ENCODE results near the gene RAD51B. TPM values are rescaled to one million over a fixed set of nuclear protein-coding genes. Genes with fewer than 3 reads are reported as not detected.

Gene RAD51B
- polyA plus RNA-seq, 3 donors, result 3.6 to 11.6 (median 9.4) TPM

DNA sequence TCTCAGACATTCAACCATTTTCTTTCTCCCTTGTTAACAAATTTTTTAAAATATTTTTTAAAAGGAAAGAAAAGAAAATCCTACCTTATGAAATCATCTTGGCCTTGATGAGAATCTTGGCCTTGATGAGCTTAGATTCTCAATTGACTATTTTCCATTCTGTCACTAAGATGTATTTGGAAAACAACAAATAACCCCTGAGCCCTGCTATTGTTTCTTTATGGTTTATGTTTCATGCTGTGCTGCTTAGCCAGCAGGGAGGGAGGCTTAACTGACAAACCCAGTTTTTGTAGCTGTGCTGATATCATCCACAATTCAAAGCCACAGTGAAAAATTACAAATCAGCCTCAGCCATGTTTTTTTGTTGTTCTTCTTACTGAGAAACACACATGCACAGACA is 404.1 kb downstream of the RAD51B start:
- TF ChIP-seq, protein P1, sequence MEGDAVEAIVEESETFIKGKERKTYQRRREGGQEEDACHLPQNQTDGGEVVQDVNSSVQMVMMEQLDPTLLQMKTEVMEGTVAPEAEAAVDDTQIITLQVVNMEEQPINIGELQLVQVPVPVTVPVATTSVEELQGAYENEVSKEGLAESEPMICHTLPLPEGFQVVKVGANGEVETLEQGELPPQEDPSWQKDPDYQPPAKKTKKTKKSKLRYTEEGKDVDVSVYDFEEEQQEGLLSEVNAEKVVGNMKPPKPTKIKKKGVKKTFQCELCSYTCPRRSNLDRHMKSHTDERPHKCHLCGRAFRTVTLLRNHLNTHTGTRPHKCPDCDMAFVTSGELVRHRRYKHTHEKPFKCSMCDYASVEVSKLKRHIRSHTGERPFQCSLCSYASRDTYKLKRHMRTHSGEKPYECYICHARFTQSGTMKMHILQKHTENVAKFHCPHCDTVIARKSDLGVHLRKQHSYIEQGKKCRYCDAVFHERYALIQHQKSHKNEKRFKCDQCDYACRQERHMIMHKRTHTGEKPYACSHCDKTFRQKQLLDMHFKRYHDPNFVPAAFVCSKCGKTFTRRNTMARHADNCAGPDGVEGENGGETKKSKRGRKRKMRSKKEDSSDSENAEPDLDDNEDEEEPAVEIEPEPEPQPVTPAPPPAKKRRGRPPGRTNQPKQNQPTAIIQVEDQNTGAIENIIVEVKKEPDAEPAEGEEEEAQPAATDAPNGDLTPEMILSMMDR (IDR thresholded peaks at IDR 0.05), result no peak
- H3K4me3 Mint-ChIP-seq, result no peak overlapping the region
- Histone ChIP-seq H3K4me1 (ENCODE audit: control insufficient read depth in 1 of 2, insufficient read depth in 2 of 2, low read length in 2 of 2) (no peaks in the 10 kb centered on the region), H3K27me3 (ENCODE audit: control insufficient read depth in 2 of 2, insufficient read depth in 2 of 2, low read length in 2 of 2) (no peaks in the 10 kb centered on the region), H2AFZ (ENCODE audit: insufficient read depth, low read depth, low read length, poor library complexity, severe bottlenecking) (no peak overlapping the region), H3K27ac (ENCODE audit: low read depth in 1 of 2, low read length in 2 of 2) (no peak overlapping the region), H3K79me2 (ENCODE audit: insufficient read depth, low read length) (no peaks in the 10 kb centered on the region), H4K20me1 (ENCODE audit: insufficient read depth, low read length) (no peaks in the 10 kb centered on the region), H3K9ac (ENCODE audit: insufficient read depth, low read length, poor library complexity, severe bottlenecking) (no peak overlapping the region), H3K36me3 (replicated peaks in 1 of 2; ENCODE audit: control insufficient read depth in 1 of 2, insufficient read depth in 2 of 2, low read length in 2 of 2) (no peaks in the 10 kb centered on the region), H3K9me3 (replicated peaks in 1 of 2; ENCODE audit: control insufficient read depth in 1 of 2, insufficient read depth in 1 of 2, low read length in 2 of 2) (no peaks in the 10 kb centered on the region), H3K4me2 (replicated peaks; ENCODE audit: extremely low read depth, low read length, poor library complexity, severe bottlenecking) (no peak overlapping the region), H3K4me3 (replicated peaks in 1 of 3; ENCODE audit: low read depth in 2 of 3, low read length in 3 of 3) (no peak overlapping the region)
- peaks cover 0 to 3% of the 10 kb centered on the region in 2 donors for H3K36me3 Mint-ChIP-seq
- no peak for DNase-seq
- peaks cover 0 to 8% (median 0%) of the 10 kb centered on the region in 7 donors for H3K9me3 Mint-ChIP-seq
- no peak overlapping the region for H3K27ac Mint-ChIP-seq
- H3K27me3 Mint-ChIP-seq (ENCODE audit: low read depth in 3 of 3), result peaks cover 0 to 2% (median 0%) of the 10 kb centered on the region in 3 donors
- intact Hi-C loops (cut with micrococcal nuclease), result no loop called here
- H3K4me1 Mint-ChIP-seq, result peaks cover 2% of the 10 kb centered on the region

DNA sequence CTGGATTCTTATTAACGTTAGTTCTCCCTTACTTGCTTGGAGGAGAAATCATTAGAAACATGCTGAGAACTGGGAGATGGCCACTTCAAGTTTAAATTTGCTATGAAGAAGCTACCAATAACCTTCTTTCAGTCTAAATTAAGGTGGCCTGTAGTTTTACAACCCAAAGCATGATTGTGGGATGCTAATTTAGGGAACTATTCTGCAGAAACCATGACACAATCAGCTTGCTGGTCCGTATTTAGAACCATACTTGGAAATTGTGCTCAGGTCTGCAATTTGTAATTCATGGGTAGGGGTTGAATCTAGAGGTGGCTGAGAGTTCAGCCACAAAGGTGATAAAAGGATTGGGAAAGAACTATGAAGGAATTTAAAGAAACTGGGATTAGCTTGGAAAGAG is 405.7 kb downstream of the RAD51B start:
- Histone ChIP-seq H3K4me1 (ENCODE audit: control insufficient read depth in 1 of 2, insufficient read depth in 2 of 2, low read length in 2 of 2) (no peaks in the 10 kb centered on the region), H3K27ac (ENCODE audit: low read depth in 1 of 2, low read length in 2 of 2) (no peak overlapping the region), H4K20me1 (ENCODE audit: insufficient read depth, low read length) (no peaks in the 10 kb centered on the region), H3K9me3 (replicated peaks in 1 of 2; ENCODE audit: control insufficient read depth in 1 of 2, insufficient read depth in 1 of 2, low read length in 2 of 2) (no peaks in the 10 kb centered on the region), H3K4me2 (replicated peaks; ENCODE audit: extremely low read depth, low read length, poor library complexity, severe bottlenecking) (no peak overlapping the region), H3K9ac (ENCODE audit: insufficient read depth, low read length, poor library complexity, severe bottlenecking) (no peak overlapping the region), H3K36me3 (replicated peaks in 1 of 2; ENCODE audit: control insufficient read depth in 1 of 2, insufficient read depth in 2 of 2, low read length in 2 of 2) (no peaks in the 10 kb centered on the region), H3K79me2 (ENCODE audit: insufficient read depth, low read length) (no peaks in the 10 kb centered on the region), H2AFZ (ENCODE audit: insufficient read depth, low read depth, low read length, poor library complexity, severe bottlenecking) (no peak overlapping the region), H3K27me3 (ENCODE audit: control insufficient read depth in 2 of 2, insufficient read depth in 2 of 2, low read length in 2 of 2) (no peaks in the 10 kb centered on the region), H3K4me3 (replicated peaks in 1 of 3; ENCODE audit: low read depth in 2 of 3, low read length in 3 of 3) (no peak overlapping the region)
- Mint-ChIP-seq H3K27ac (no peak overlapping the region), H3K9me3 (peaks cover 0 to 8% (median 0%) of the 10 kb centered on the region in 7 donors), H3K36me3 (peaks cover 0 to 3% of the 10 kb centered on the region in 2 donors), H3K4me3 (no peak overlapping the region), H3K27me3 (ENCODE audit: low read depth in 3 of 3) (no peaks in the 10 kb centered on the region), H3K4me1 (peaks cover 2% of the 10 kb centered on the region)
- intact Hi-C loops (cut with micrococcal nuclease), result no loop called here
- TF ChIP-seq, protein P1 (IDR thresholded peaks at IDR 0.05), result no peak
- no peak for DNase-seq
- WGBS (ENCODE audit: insufficient coverage), result 31% methylated on average over 1 of the region's 2 CpGs
